Esophagus muscularis mucosa (tissue), 4 donors: ENCODE data around the gene SNUPN.
"Not testable (repeated sequence)": the region's sequence is repeated elsewhere in the genome, so short reads cannot be mapped to it uniquely, and the experiment has no call there.

Experiments
- CTCF ChIP-seq, 3 experiments: fragments of 200-600 bp in 2 of 3; fragments of 450-650 bp in 1 of 3; sonication (generic) in 2 of 3; IDR thresholded peaks; one replicate each; pipeline ENCODE4 v1.5.1; 2017 to 2019; ENCODE audit warnings: antibody characterized with exemption in 3 of 3, mild to moderate bottlenecking in 2 of 3, moderate library complexity in 1 of 3
- EP300 ChIP-seq: sonication (generic); formaldehyde crosslinking; IDR thresholded peaks from one replicate; pipeline ENCODE4 v1.6.1; 2017; ENCODE audit warnings: antibody characterized with exemption
- POLR2A ChIP-seq: fragments of 450-650 bp; IDR thresholded peaks from one replicate; pipeline ENCODE4 v1.6.1; 2017; ENCODE audit warnings: antibody characterized with exemption, moderate library complexity, mild to moderate bottlenecking, low read depth
- POLR2AphosphoS5 ChIP-seq, 2 donors: sonication (generic); formaldehyde crosslinking; IDR thresholded peaks; one replicate each; pipeline ENCODE4 v1.6.1; 2017; ENCODE audit warnings: antibody characterized with exemption in 2 of 2

- not testable (repeated sequence) for TF ChIP-seq POLR2A; CTCF (IDR thresholded peaks at IDR 0.05); EP300; POLR2AphosphoS5 (IDR thresholded peaks at IDR 0.05)
Measured at GRCh38 chr15:75558955-75559354, 66.6 kb downstream of the SNUPN start.
